Peyer's patch (tissue), 4 donors: ENCODE data around the gene ZNF217.
"Not testable (repeated sequence)": the region's sequence is repeated elsewhere in the genome, so short reads cannot be mapped to it uniquely, and the experiment has no call there.

Experiments used
- POLR2A ChIP-seq, 2 donors: fragments of 450-650 bp; IDR thresholded peaks; one replicate each; pipeline ENCODE4 v1.5.1; 2017; ENCODE audit warnings: antibody characterized with exemption in 2 of 2, mild to moderate bottlenecking in 2 of 2, moderate library complexity in 2 of 2
- TF ChIP-seq, protein P1 (sequence below), 6 experiments: fragments of 450-650 bp in 4 of 6; fragments of 200-600 bp in 2 of 6; sonication (generic) in 1 of 6; IDR thresholded peaks; one replicate each; pipeline ENCODE4 v1.5.1; 2017 to 2019; ENCODE audit warnings: antibody characterized with exemption in 6 of 6, mild to moderate bottlenecking in 3 of 6, moderate library complexity in 1 of 6

DNA sequence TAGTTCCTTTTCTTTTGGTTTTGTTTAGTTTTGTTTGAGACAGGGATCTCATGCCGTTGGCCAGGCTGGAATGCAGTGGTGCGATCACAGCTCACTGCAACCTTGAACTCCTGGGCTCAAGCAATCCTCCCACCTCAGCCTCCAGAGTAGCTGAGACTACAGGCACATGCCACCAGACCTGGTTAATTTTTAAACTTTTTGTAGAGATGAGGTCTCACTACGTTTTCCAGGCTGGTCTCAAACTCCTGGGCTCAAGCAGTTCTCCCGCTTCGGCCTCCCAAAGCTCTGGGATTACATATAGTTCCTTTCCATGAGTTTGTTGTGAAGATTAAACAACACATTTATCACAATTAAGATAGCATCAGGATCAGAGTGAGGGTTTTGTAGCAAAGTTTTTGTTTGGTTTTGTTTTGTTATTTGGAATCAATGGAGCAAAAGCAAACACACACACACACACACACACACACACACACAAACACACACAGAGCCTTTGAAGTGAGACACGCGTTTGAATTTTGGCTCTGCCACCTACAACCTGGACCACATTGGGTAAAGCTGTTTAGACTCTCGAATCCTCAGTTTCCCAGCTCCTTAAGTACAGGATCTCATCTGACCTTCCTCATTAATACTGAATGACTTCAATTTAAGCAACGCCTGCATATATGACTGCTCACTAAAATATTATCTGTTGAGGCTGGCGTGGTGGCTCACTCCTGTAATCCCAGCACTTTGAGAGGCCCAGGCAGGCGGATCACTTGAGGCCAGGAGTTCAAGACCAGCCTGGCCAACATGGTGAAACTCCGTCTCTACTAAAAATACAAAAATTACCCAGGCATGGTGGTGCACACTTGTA lies 41.7 kb downstream of the ZNF217 start:
- TF ChIP-seq, protein P1, sequence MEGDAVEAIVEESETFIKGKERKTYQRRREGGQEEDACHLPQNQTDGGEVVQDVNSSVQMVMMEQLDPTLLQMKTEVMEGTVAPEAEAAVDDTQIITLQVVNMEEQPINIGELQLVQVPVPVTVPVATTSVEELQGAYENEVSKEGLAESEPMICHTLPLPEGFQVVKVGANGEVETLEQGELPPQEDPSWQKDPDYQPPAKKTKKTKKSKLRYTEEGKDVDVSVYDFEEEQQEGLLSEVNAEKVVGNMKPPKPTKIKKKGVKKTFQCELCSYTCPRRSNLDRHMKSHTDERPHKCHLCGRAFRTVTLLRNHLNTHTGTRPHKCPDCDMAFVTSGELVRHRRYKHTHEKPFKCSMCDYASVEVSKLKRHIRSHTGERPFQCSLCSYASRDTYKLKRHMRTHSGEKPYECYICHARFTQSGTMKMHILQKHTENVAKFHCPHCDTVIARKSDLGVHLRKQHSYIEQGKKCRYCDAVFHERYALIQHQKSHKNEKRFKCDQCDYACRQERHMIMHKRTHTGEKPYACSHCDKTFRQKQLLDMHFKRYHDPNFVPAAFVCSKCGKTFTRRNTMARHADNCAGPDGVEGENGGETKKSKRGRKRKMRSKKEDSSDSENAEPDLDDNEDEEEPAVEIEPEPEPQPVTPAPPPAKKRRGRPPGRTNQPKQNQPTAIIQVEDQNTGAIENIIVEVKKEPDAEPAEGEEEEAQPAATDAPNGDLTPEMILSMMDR (IDR thresholded peaks at IDR 0.05), result not testable (repeated sequence)
- not testable (repeated sequence) for TF ChIP-seq POLR2A (IDR thresholded peaks at IDR 0.05)
